HG03139 (cell line): Measurements from ENCODE around the gene GNAI2.

Source experiments
- ATAC-seq: cut with Tn5 transposase; IDR thresholded peaks from one replicate; pipeline ENCODE4 v1.9.1; 2021; ENCODE audit not compliant: unreplicated experiment

The GNAI2 gene

GRCh38 chr3:50295553-50296431 is 59.8 kb downstream of the GNAI2 start:
- no peak for ATAC-seq

- no peak for ATAC-seq
These were observed 60.8 kb downstream of the GNAI2 start for GRCh38 chr3:50296721-50297383.

- ATAC-seq = no peak
These were observed 61.4 kb downstream of the GNAI2 start for GRCh38 chr3:50297384-50297775.

GRCh38 chr3:50297896-50298725 is 62.1 kb downstream of the GNAI2 start:
- no peak for ATAC-seq

- peak; percentile 80 for ATAC-seq
These were observed 63.0 kb downstream of the GNAI2 start, which contains the start of the genes HYAL3 and NAA80 for GRCh38 chr3:50298836-50299637. HYAL3 (minus strand) TSS chr3:50299405; CDS start chr3:50295602, 3,803 bp downstream. NAA80 (minus strand) TSS chr3:50299405; CDS start chr3:50297463, 1,942 bp downstream.

- no peak for ATAC-seq
These were observed 63.6 kb downstream of the GNAI2 start for GRCh38 chr3:50299638-50299928.

- ATAC-seq = no peak
These were observed 64.1 kb downstream of the GNAI2 start for GRCh38 chr3:50299929-50300680.

GRCh38 chr3:50300681-50301254 is 64.8 kb downstream of the GNAI2 start:
- no peak for ATAC-seq

- no peak for ATAC-seq
These were observed 66.3 kb downstream of the GNAI2 start for GRCh38 chr3:50302095-50303012.

GRCh38 chr3:50303013-50303815 is 67.2 kb downstream of the GNAI2 start, which contains the start of gene HYAL1:
HYAL1 (minus strand) TSS chr3:50303574; CDS start chr3:50302956, 618 bp downstream.
- no peak for ATAC-seq

- ATAC-seq = no peak
These were observed 68.6 kb downstream of the GNAI2 start for GRCh38 chr3:50304601-50305000.
